GM18498 (cell line): ENCODE measurements around the gene NOL4L.

Experiments
- ATAC-seq: cut with Tn5 transposase; IDR thresholded peaks from one replicate; pipeline ENCODE4 v1.9.1; 2021; ENCODE audit warnings: mild to moderate bottlenecking, moderate library complexity; ENCODE audit not compliant: unreplicated experiment

The NOL4L gene

GRCh38 chr20:32544260-32544722 is 40.8 kb downstream of the NOL4L start:
- no peak for ATAC-seq

GRCh38 chr20:32543570-32544259 is 41.4 kb downstream of the NOL4L start:
- ATAC-seq: no peak

- no peak for ATAC-seq
These were observed 42.9 kb downstream of the NOL4L start for GRCh38 chr20:32542259-32542615.

GRCh38 chr20:32541323-32542258 is 43.5 kb downstream of the NOL4L start:
- no peak for ATAC-seq

- ATAC-seq: no peak
These were observed 45.1 kb downstream of the NOL4L start for GRCh38 chr20:32539817-32540675.

- ATAC-seq: no peak
These were observed 45.9 kb downstream of the NOL4L start for GRCh38 chr20:32539026-32539816.

- ATAC-seq: no peak
These were observed 46.6 kb downstream of the NOL4L start for GRCh38 chr20:32538526-32538939.

- ATAC-seq: no peak
These were observed 47.2 kb downstream of the NOL4L start for GRCh38 chr20:32537657-32538525.

GRCh38 chr20:32536851-32537656 is 48.1 kb downstream of the NOL4L start:
- peak; percentile 21 for ATAC-seq

GRCh38 chr20:32535953-32536823 is 48.9 kb downstream of the NOL4L start:
- ATAC-seq: peak; percentile 46

- no peak for ATAC-seq
These were observed 49.7 kb downstream of the NOL4L start for GRCh38 chr20:32535316-32535952.

- ATAC-seq: no peak
These were observed 50.4 kb downstream of the NOL4L start for GRCh38 chr20:32534661-32535240.

GRCh38 chr20:32533732-32534131 is 51.4 kb downstream of the NOL4L start:
- no peak for ATAC-seq

GRCh38 chr20:32532246-32532645 is 52.9 kb downstream of the NOL4L start:
- ATAC-seq: no peak

- no peak for ATAC-seq
These were observed 56.0 kb downstream of the NOL4L start for GRCh38 chr20:32528905-32529670.
